Naive thymus-derived CD8-positive, alpha-beta T cell (primary cell): ENCODE data around the gene PDE4D. TPM values are rescaled to one million over a fixed set of nuclear protein-coding genes. Genes with fewer than 3 reads are reported as not detected.
A peak's percentile ranks its signal among the peaks of the same experiment; 100 is the strongest.

Source experiments
- ATAC-seq, 2 donors: fragments of 150-1000 bp; cut with Tn5 transposase in 1 of 2; sonication (Bioruptor Pico), chemical (Tn5 transposase) in 1 of 2; 1 replicate in 1 of 2; 2 replicates in 1 of 2; pipeline ENCODE4 v1.10.0; 2021; ENCODE audit warnings: mild to moderate bottlenecking in 2 of 2, moderate library complexity in 2 of 2
- POLR2A ChIA-PET: fragments of 350-600 bp; sonication (Branson Sonifier 250); formaldehyde crosslinking; loops from one replicate; lab custom pipeline; 2021; ENCODE audit warnings: antibody characterized with exemption; lab: Charles Lee
- DNase-seq, 10 donors: peaks; one replicate each; pipeline versions ENCODE4 v3.0.0 to v3.0.0-alpha.2; 2020 to 2022
- H3K27ac Mint-ChIP-seq, 10 donors: one replicate each; pipeline ENCODE4 v1.8.0; 2020 to 2022; ENCODE audit warnings: mild to moderate bottlenecking in 10 of 10, mixed read lengths in 10 of 10, moderate library complexity in 4 of 10, inconsistent platforms in 1 of 10
- H3K27me3 Mint-ChIP-seq, 5 donors: one replicate each; pipeline ENCODE4 v1.8.0; 2021 to 2022; ENCODE audit warnings: mixed read lengths in 5 of 5
- H3K36me3 Mint-ChIP-seq, 3 donors: one replicate each; pipeline ENCODE4 v1.8.0; 2020 to 2022; ENCODE audit warnings: mixed read lengths in 3 of 3, mild to moderate bottlenecking in 2 of 3, inconsistent platforms in 1 of 3
- H3K4me1 Mint-ChIP-seq, 4 donors: one replicate each; pipeline ENCODE4 v1.8.0; 2021 to 2022; ENCODE audit warnings: mixed read lengths in 4 of 4
- H3K4me3 Mint-ChIP-seq, 10 donors: one replicate each; pipeline ENCODE4 v1.8.0; 2020 to 2022; ENCODE audit warnings: mild to moderate bottlenecking in 10 of 10, mixed read lengths in 10 of 10, moderate library complexity in 6 of 10, inconsistent platforms in 1 of 10
- H3K9me3 Mint-ChIP-seq, 9 donors: one replicate each; pipeline ENCODE4 v1.8.0; 2020 to 2022; ENCODE audit warnings: mixed read lengths in 9 of 9, mild to moderate bottlenecking in 3 of 9, inconsistent platforms in 1 of 9, moderate library complexity in 1 of 9
- polyA plus RNA-seq, 3 donors: library from polyadenylated mRNA; unstranded; fragments of 300-500 nt; fragmentation: Illumina TruSeq; gene quantifications; one replicate each; pipeline ENCODE4 v1.2.3, GENCODE V29; 2021
- total RNA-seq, 8 experiments: library from RNA in 2 of 8; stranded (reverse) in 2 of 8; gene quantifications; one replicate each; pipeline ENCODE4 v1.2.3 and lab custom pipeline; 2021 to 2026

Gene PDE4D
- total RNA-seq: 10 to 100 TPM; 33.3 to 35.9 TPM
- 1 to 10 TPM; 5.8 to 8.8 (median 6.1) TPM for polyA plus RNA-seq
- 113 to 348 (median 223) reads per million in 6 experiments for total RNA-seq (lab: John Stamatoyannopoulos, UW)

- peak within 1 kb of the TSS in 2 of 10 donors; percentile 14 to 34 for H3K4me3 Mint-ChIP-seq
- peaks cover 4 to 9% (median 7%) of the 10 kb centered on the region in 4 donors for H3K4me1 Mint-ChIP-seq
- peaks cover 0 to 6% (median 5%) of the 10 kb centered on the region in 3 donors for H3K36me3 Mint-ChIP-seq
- H3K27me3 Mint-ChIP-seq: peaks cover 32 to 59% (median 35%) of the 10 kb centered on the region in 5 donors
- peaks cover 0 to 12% (median 1%) of the 10 kb centered on the region in 9 donors for H3K9me3 Mint-ChIP-seq
- ATAC-seq: no peak
- H3K27ac Mint-ChIP-seq: no peak within 1 kb of the TSS
- DNase-seq: no peak
- POLR2A ChIA-PET: no interaction called here
Measured at GRCh38 chr5:59893429-59894227, at the start of gene PDE4D. Gene PDE4D (minus strand): TSS chr5:59893726.

DNA sequence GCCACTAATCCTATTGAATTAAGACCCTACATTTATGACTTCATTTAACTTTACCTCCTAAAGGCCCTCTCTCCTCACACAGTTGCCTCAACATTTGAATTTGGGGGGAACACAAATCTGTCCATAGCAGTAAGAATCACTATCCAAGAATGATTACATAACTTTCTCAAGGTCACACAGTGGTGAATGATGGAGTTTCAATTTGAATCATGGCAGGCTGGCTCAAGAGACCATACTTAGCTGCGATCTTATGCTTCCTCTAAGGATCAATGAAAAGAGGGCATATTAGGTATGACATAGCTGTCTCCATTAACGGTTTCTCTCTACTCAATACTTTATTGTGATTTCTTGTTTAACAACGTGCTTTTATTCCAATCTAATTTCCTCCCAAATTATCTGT lies 44.1 kb upstream of the PDE4D start:
- Mint-ChIP-seq H3K9me3 (peaks cover 0 to 15% (median 0%) of the 10 kb centered on the region in 9 donors), H3K4me3 (no peak overlapping the region), H3K27me3 (no peaks in the 10 kb centered on the region), H3K4me1 (no peaks in the 10 kb centered on the region), H3K27ac (no peak overlapping the region), H3K36me3 (no peaks in the 10 kb centered on the region)
- POLR2A ChIA-PET: no interaction called here
- ATAC-seq (no peak), DNase-seq (no peak)

- DNase-seq: no peak
- ATAC-seq: no peak
- no peak overlapping the region for H3K4me3 Mint-ChIP-seq
- no peaks in the 10 kb centered on the region for H3K36me3 Mint-ChIP-seq
- H3K27me3 Mint-ChIP-seq: peaks cover 0 to 9% (median 2%) of the 10 kb centered on the region in 5 donors
- peaks cover 0 to 13% (median 0%) of the 10 kb centered on the region in 9 donors for H3K9me3 Mint-ChIP-seq
- H3K27ac Mint-ChIP-seq: no peak overlapping the region
- POLR2A ChIA-PET: no interaction called here
- H3K4me1 Mint-ChIP-seq: no peaks in the 10 kb centered on the region
Measured at GRCh38 chr5:59923465-59923864, 29.9 kb upstream of the PDE4D start.

DNA sequence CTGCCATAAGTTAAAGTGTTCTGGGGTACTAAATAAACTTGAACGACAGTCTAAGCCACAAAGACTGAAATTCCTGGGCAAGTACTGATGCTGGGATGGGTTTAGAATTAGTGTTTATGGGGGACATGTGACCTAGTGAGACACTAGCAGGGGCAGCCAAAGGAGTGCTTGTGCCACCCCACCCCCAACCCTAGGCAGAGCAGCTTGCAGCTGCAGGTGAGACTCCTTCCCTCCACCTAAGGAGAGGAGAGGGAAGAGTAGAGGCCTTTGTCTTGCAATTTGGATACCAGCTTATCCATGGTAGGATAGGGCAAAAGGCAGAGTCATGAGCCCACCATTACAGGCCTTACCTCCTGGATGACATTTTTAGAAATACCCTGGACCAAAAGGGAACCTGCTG lies 28.7 kb upstream of the PDE4D start:
- Mint-ChIP-seq H3K27ac (no peak overlapping the region), H3K36me3 (no peaks in the 10 kb centered on the region), H3K27me3 (peaks cover 0 to 9% (median 2%) of the 10 kb centered on the region in 5 donors), H3K4me3 (no peak overlapping the region), H3K4me1 (no peaks in the 10 kb centered on the region), H3K9me3 (peaks cover 0 to 13% (median 0%) of the 10 kb centered on the region in 9 donors)
- DNase-seq (no peak), ATAC-seq (no peak)
- POLR2A ChIA-PET: no interaction called here

- peaks cover 0 to 9% (median 2%) of the 10 kb centered on the region in 5 donors for H3K27me3 Mint-ChIP-seq
- ATAC-seq: no peak
- POLR2A ChIA-PET: no interaction called here
- H3K4me1 Mint-ChIP-seq: no peaks in the 10 kb centered on the region
- no peak overlapping the region for H3K4me3 Mint-ChIP-seq
- no peaks in the 10 kb centered on the region for H3K36me3 Mint-ChIP-seq
- no peak overlapping the region for H3K27ac Mint-ChIP-seq
- peaks cover 0 to 13% (median 0%) of the 10 kb centered on the region in 9 donors for H3K9me3 Mint-ChIP-seq
- DNase-seq: no peak
Measured at GRCh38 chr5:59921816-59922215, 28.3 kb upstream of the PDE4D start.

- Mint-ChIP-seq H3K27me3 (peaks cover 0 to 9% (median 2%) of the 10 kb centered on the region in 5 donors), H3K36me3 (no peaks in the 10 kb centered on the region), H3K4me1 (no peaks in the 10 kb centered on the region), H3K27ac (no peak overlapping the region), H3K9me3 (peaks cover 0 to 7% (median 1%) of the 10 kb centered on the region in 9 donors), H3K4me3 (no peak overlapping the region)
- POLR2A ChIA-PET: no interaction called here
- ATAC-seq: no peak
- DNase-seq: no peak
Measured at GRCh38 chr5:59919484-59919883, 26.0 kb upstream of the PDE4D start.

DNA sequence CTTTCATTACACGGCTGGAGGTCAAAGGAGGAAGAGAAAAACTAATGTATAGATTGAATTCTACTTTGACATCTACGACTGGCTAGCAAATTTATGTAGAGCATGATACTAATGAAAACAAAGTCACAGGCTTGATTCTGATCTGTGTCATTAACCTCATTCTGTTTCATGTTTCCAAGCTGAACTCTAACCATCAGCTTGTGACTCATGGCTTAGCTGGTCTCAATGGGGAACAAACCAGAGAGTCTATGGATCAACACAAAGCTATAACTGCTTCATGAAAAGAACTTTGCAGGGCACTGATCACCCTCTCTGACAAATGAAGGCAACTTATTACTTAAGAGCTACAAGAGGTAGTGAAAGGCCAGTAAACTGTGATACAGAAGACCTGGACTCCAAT lies 23.6 kb upstream of the PDE4D start:
- ATAC-seq: no peak
- no peak for DNase-seq
- H3K4me1 Mint-ChIP-seq: no peaks in the 10 kb centered on the region
- peaks cover 0 to 13% (median 0%) of the 10 kb centered on the region in 9 donors for H3K9me3 Mint-ChIP-seq
- no peak overlapping the region for H3K27ac Mint-ChIP-seq
- H3K27me3 Mint-ChIP-seq: peaks cover 0 to 9% (median 0%) of the 10 kb centered on the region in 5 donors
- no peaks in the 10 kb centered on the region for H3K36me3 Mint-ChIP-seq
- POLR2A ChIA-PET: no interaction called here
- no peak overlapping the region for H3K4me3 Mint-ChIP-seq

DNA sequence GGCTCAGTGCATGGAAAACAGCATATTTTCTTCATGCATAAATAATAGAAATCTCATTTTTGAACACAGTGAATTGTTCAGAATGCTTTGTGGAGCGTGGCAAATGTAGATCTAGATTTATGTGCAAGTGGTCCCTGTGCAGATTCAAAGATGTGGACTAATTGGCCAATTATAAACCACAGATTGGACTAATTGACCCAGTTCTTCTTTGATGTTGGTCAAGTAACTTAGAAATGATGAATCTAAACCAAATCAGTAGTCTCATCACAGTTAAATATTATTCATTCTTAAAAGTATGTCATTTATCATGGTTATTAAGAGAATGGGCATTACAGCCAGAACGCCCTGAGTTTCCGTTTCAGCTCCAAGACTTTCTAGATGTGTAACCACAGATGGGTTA lies 11.7 kb upstream of the PDE4D start:
- Mint-ChIP-seq H3K9me3 (peaks cover 0 to 3% (median 0%) of the 10 kb centered on the region in 9 donors), H3K27ac (no peak overlapping the region), H3K27me3 (peaks cover 0 to 4% (median 0%) of the 10 kb centered on the region in 5 donors), H3K4me3 (no peak overlapping the region), H3K4me1 (no peaks in the 10 kb centered on the region), H3K36me3 (no peaks in the 10 kb centered on the region)
- DNase-seq (no peak), ATAC-seq (no peak)
- POLR2A ChIA-PET: no interaction called here

GRCh38 chr5:59897075-59897474 lies 3.5 kb upstream of the PDE4D start:
- no peak for ATAC-seq
- POLR2A ChIA-PET: no interaction called here
- no peak overlapping the region for H3K4me3 Mint-ChIP-seq

GRCh38 chr5:59891962-59892643 lies 1.4 kb downstream of the PDE4D start:
- Mint-ChIP-seq H3K27ac (no peak overlapping the region), H3K27me3 (peaks cover 29 to 66% (median 38%) of the 10 kb centered on the region in 5 donors), H3K9me3 (peaks cover 0 to 12% (median 2%) of the 10 kb centered on the region in 9 donors), H3K4me1 (peaks cover 4 to 12% (median 7%) of the 10 kb centered on the region in 4 donors), H3K4me3 (no peak overlapping the region), H3K36me3 (peaks cover 0 to 6% (median 5%) of the 10 kb centered on the region in 3 donors)
- DNase-seq: no peak
- POLR2A ChIA-PET: no interaction called here
- ATAC-seq: no peak

More at GRCh38 chr5:59897075-59897474, 3.5 kb upstream of the PDE4D start:
- Mint-ChIP-seq H3K4me1 (peaks cover 4 to 9% (median 7%) of the 10 kb centered on the region in 4 donors), H3K27me3 (peaks cover 29 to 46% (median 31%) of the 10 kb centered on the region in 5 donors), H3K36me3 (peaks cover 0 to 6% (median 5%) of the 10 kb centered on the region in 3 donors), H3K9me3 (peaks cover 0 to 6% (median 1%) of the 10 kb centered on the region in 9 donors), H3K27ac (no peak overlapping the region)
- DNase-seq: no peak

DNA sequence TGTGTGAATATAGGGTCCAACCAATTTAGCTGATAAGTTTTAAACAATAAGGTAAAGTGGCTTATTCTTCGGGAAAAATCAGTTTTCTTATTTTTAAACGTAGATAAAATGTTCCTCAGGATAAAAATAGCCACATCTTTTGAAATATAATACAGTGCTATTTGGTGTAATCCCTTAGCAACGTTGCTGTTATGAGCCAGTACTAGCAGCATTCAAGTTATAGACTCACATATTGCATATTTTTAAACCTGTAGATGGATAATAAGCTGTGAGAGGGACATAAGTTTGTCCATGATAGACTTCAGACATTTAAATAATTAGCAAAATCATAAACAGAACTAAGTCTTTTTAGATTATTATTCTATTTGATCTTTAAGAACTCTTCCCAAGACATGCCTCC lies 6.3 kb downstream of the PDE4D start:
- Mint-ChIP-seq H3K4me3 (no peak overlapping the region), H3K9me3 (peaks cover 0 to 14% (median 0%) of the 10 kb centered on the region in 9 donors), H3K36me3 (no peaks in the 10 kb centered on the region), H3K4me1 (peaks cover 0 to 3% (median 0%) of the 10 kb centered on the region in 4 donors), H3K27ac (no peak overlapping the region), H3K27me3 (peaks cover 12 to 42% (median 16%) of the 10 kb centered on the region in 5 donors)
- POLR2A ChIA-PET: no interaction called here
- ATAC-seq (no peak), DNase-seq (no peak)

DNA sequence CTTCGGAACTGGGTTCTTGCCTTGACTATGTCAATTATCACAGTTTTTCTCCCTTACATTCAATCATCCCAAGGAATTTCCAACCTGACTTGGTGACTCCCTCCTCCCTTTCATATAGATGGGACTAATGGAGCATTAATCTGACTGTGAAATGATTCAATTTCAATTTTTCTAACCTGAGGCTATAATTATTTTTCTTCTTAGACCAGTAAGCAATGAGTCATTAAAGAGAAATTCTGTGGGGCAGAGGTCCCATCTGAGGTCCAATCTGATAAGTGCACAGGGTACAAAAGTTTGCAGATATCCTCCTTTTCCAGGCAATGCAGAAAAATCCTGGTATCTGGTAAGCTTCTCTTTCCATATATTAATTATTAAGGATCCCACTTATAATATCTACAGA lies 18.9 kb downstream of the PDE4D start:
- no peak overlapping the region for H3K4me3 Mint-ChIP-seq
- DNase-seq: no peak
- peaks cover 2 to 6% (median 4%) of the 10 kb centered on the region in 5 donors for H3K27me3 Mint-ChIP-seq
- no peaks in the 10 kb centered on the region for H3K4me1 Mint-ChIP-seq
- POLR2A ChIA-PET: no interaction called here
- ATAC-seq: no peak
- H3K27ac Mint-ChIP-seq: no peak overlapping the region
- no peaks in the 10 kb centered on the region for H3K36me3 Mint-ChIP-seq
- H3K9me3 Mint-ChIP-seq: peaks cover 0 to 6% (median 0%) of the 10 kb centered on the region in 9 donors

- no peak for DNase-seq
- POLR2A ChIA-PET: no interaction called here
- Mint-ChIP-seq H3K36me3 (no peaks in the 10 kb centered on the region), H3K4me1 (no peaks in the 10 kb centered on the region), H3K9me3 (peaks cover 0 to 6% (median 0%) of the 10 kb centered on the region in 9 donors), H3K27me3 (peaks cover 2 to 7% (median 5%) of the 10 kb centered on the region in 5 donors), H3K4me3 (no peak overlapping the region), H3K27ac (no peak overlapping the region)
- no peak for ATAC-seq
Measured at GRCh38 chr5:59873113-59873512, 20.4 kb downstream of the PDE4D start.
